ENCODE data around the gene WFDC1. TPM values are rescaled to one million over a fixed set of nuclear protein-coding genes. Genes with fewer than 3 reads are reported as not detected.

Gene WFDC1
- total and polyA plus RNA-seq, 10 of the 15 experiments (the other 5 are each of a cell fraction or from before 2014, with no cell fraction given), result not detected

GRCh38 chr16:84253173-84253572 is 41.5 kb upstream of the WFDC1 start:
- Histone ChIP-seq H3K4me2 (ENCODE audit: control insufficient read depth, insufficient read depth) (no peak overlapping the region), H3K4me3 (no peak overlapping the region), H3K27me3 (replicated peaks in 1 of 2; ENCODE audit: control insufficient read depth in 2 of 2, insufficient read depth in 2 of 2, low read length in 1 of 2) (peaks cover 0 to 5% of the 10 kb centered on the region in 2 experiments; a peak in 2 of 4 replicates), H3K79me2 (ENCODE audit: control insufficient read depth, insufficient read depth, low read length) (no peaks in the 10 kb centered on the region), H3K9me3 (replicated peaks; ENCODE audit: control insufficient read depth, insufficient read depth, low read length) (no peaks in the 10 kb centered on the region), H2AFZ (ENCODE audit: control insufficient read depth, low read depth, low read length) (no peak overlapping the region), H3K4me1 (ENCODE audit: control insufficient read depth, insufficient read depth, low read length) (no peaks in the 10 kb centered on the region), H3K9ac (ENCODE audit: control insufficient read depth, insufficient read depth, low read length) (no peak overlapping the region), H4K20me1 (ENCODE audit: control insufficient read depth, insufficient read depth) (no peaks in the 10 kb centered on the region), H3K27ac (ENCODE audit: control insufficient read depth, insufficient read depth) (no peak overlapping the region), H3K36me3 (ENCODE audit: control insufficient read depth in 2 of 2, insufficient read depth in 2 of 2, low read length in 1 of 2) (no peaks in the 10 kb centered on the region)
- ChIA-PET POLR2A (no interaction called here), RAD21 (ENCODE audit: unreplicated experiment) (no interaction called here), SMC1A (ENCODE audit: uncharacterized antibody, unreplicated experiment) (no interaction called here), CTCF (no interaction called here)
- BruUV-seq (replicated peaks), result no TSS peak
- FAIRE-seq, result no peak
- in situ Hi-C loops (cut with MboI) (no loop called here), intact Hi-C loops (cut with micrococcal nuclease; ENCODE audit: unreplicated experiment) (no loop called here)
- TF ChIP-seq ETV6 (conservative IDR thresholded peaks at IDR 0.05 in 1 of 2, IDR thresholded peaks at IDR 0.05 in 1 of 2; ENCODE audit: borderline replicate concordance in 1 of 2, low read depth in 1 of 2), result no peak
- no peak for TF ChIP-seq CBFB (IDR thresholded peaks at IDR 0.05; ENCODE audit: low read depth)
- no peak for TF ChIP-seq BRCA1 (IDR thresholded peaks at IDR 0.05; ENCODE audit: low read depth, low read length)
- no peak for TF ChIP-seq PRDM15 (CRISPR knock-in tag; IDR thresholded peaks at IDR 0.05)
- no peak for TF ChIP-seq SIX5 (IDR thresholded peaks at IDR 0.05; ENCODE audit: low read depth, low read length, severe bottlenecking)
- TF ChIP-seq SUPT20H (IDR thresholded peaks at IDR 0.05; ENCODE audit: borderline replicate concordance, control insufficient read depth, low read depth, low read length), result no peak
- TF ChIP-seq ZZZ3 (IDR thresholded peaks at IDR 0.05; ENCODE audit: control insufficient read depth, insufficient read length, low read depth), result no peak
- no peak for TF ChIP-seq RBBP5 (conservative IDR thresholded peaks at IDR 0.05)
- no peak for TF ChIP-seq HCFC1 (IDR thresholded peaks at IDR 0.05; ENCODE audit: low read length)
- TF ChIP-seq BMI1 (IDR thresholded peaks at IDR 0.05; ENCODE audit: borderline replicate concordance), result no peak
- no peak for TF ChIP-seq NFIC (IDR thresholded peaks at IDR 0.05; ENCODE audit: low read depth, low read length)
- TF ChIP-seq KLF5 (IDR thresholded peaks at IDR 0.05; ENCODE audit: partially characterized antibody), result no peak
- no peak for TF ChIP-seq GATAD2B (conservative IDR thresholded peaks at IDR 0.05; ENCODE audit: low read depth)
- no peak for TF ChIP-seq CBX3 (IDR thresholded peaks at IDR 0.05; ENCODE audit: borderline replicate concordance, low read depth)
- no peak for TF ChIP-seq SP1 (IDR thresholded peaks at IDR 0.05; ENCODE audit: low read depth, low read length)
- TF ChIP-seq KAT2A (conservative IDR thresholded peaks at IDR 0.05; ENCODE audit: control insufficient read depth, low read depth, low read length), result no peak
- no peak for TF ChIP-seq GABPA (IDR thresholded peaks at IDR 0.05; ENCODE audit: low read depth)
- no peak for TF ChIP-seq TCF12 (IDR thresholded peaks at IDR 0.05; ENCODE audit: low read depth, low read length)
- no peak for TF ChIP-seq MTA3 (IDR thresholded peaks at IDR 0.05; ENCODE audit: borderline replicate concordance, low read length)
- ATAC-seq, result no peak
- WGBS (ENCODE audit: insufficient coverage, insufficient replicate concordance, low lambda C conversion rate, missing lambda C conversion rate), result 46% methylated on average over 4 of the region's 4 CpGs
- DNase-seq (ENCODE audit: low read depth, low spot score), result no peak
